OCI-LY7 (cell line): ENCODE results near the gene TMEM114.

Experiments used
- CTCF ChIP-seq: fragments of 200-600 bp; sonication (generic); conservative IDR thresholded peaks from 2 replicates; pipeline ENCODE4 v1.5.1; 2014; ENCODE audit warnings: mild to moderate bottlenecking, antibody characterized with exemption, low read length, moderate library complexity, mixed read lengths
- EZH2phosphoT487 ChIP-seq: fragments of 200-600 bp; sonication (generic); IDR thresholded peaks from 2 replicates; pipeline ENCODE4 v1.6.1; 2018; ENCODE audit warnings: low read depth, borderline replicate concordance, mild to moderate bottlenecking, mixed run types, antibody characterized with exemption, low read length, moderate library complexity, mixed read lengths

GRCh38 chr16:8551388-8552332 is 38.7 kb downstream of the TMEM114 start:
- TF ChIP-seq CTCF (no peak), EZH2phosphoT487 (no peak)
